Endothelial cell (in vitro differentiated cells): Measurements from ENCODE around the gene CCDC149. TPM values are rescaled to one million over a fixed set of nuclear protein-coding genes. Genes with fewer than 3 reads are reported as not detected.

Experiments
- DNase-seq: peaks from one replicate; pipeline ENCODE4 v3.0.0; 2021; ENCODE audit warnings: low spot score
- H3K27ac Mint-ChIP-seq: one replicate; pipeline ENCODE4 v1.8.0; 2021; ENCODE audit warnings: mixed read lengths, inconsistent platforms; ENCODE audit not compliant: unreplicated experiment
- H3K27me3 Mint-ChIP-seq: one replicate; pipeline ENCODE4 v1.8.0; 2021; ENCODE audit warnings: mild to moderate bottlenecking, moderate library complexity, mixed read lengths, inconsistent platforms; ENCODE audit not compliant: unreplicated experiment
- H3K36me3 Mint-ChIP-seq: one replicate; pipeline ENCODE4 v1.8.0; 2021; ENCODE audit warnings: mild to moderate bottlenecking, low read depth, mixed read lengths, inconsistent platforms; ENCODE audit not compliant: unreplicated experiment
- H3K4me1 Mint-ChIP-seq: one replicate; pipeline ENCODE4 v1.8.0; 2021; ENCODE audit warnings: mild to moderate bottlenecking, mixed read lengths, inconsistent platforms; ENCODE audit not compliant: unreplicated experiment
- H3K4me3 Mint-ChIP-seq: one replicate; pipeline ENCODE4 v1.8.0; 2021; ENCODE audit warnings: mild to moderate bottlenecking, mixed read lengths, inconsistent platforms; ENCODE audit not compliant: unreplicated experiment
- H3K9me3 Mint-ChIP-seq: one replicate; pipeline ENCODE4 v1.8.0; 2021; ENCODE audit warnings: mixed read lengths, inconsistent platforms; ENCODE audit not compliant: unreplicated experiment
- total RNA-seq: library from RNA; stranded (reverse); fragmentation: NEBNext Ultra II Directional; extraction: Animal tissue kit (Norgen Biotek cat#: 25700); gene quantifications from one replicate; pipeline ENCODE4 v1.2.1, GENCODE V29; 2021; ENCODE audit not compliant: unreplicated experiment
- TF ChIP-seq, protein P1 (sequence below): fragments of 200-600 bp; sonication (generic); IDR thresholded peaks from one replicate; pipeline ENCODE4 v1.5.0; 2021; ENCODE audit warnings: antibody characterized with exemption; ENCODE audit not compliant: unreplicated experiment

The CCDC149 gene
- total RNA-seq, 1 donor from 2014 or later: 4.0 TPM

DNA sequence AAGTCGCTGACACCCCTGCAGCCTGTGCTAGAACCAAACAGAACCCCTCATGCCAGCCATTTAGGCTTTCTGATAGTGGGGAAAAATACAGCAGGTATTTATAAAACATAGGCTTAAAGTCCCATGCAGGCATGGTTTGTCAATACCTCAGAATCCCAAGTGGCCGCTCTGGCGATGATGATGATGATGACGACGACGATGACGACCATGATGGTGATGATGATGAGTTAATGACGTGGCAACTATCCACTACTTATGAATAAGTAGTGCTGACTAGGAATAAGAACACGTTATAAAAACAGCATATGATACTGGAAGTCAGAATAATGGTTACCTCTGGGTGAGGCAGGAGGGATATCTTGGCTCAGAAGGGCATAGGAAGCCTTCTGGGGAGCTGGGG lies 18.0 kb downstream of the CCDC149 start:
- no peak overlapping the region for H3K4me3 Mint-ChIP-seq
- DNase-seq: no peak
- TF ChIP-seq, protein P1, sequence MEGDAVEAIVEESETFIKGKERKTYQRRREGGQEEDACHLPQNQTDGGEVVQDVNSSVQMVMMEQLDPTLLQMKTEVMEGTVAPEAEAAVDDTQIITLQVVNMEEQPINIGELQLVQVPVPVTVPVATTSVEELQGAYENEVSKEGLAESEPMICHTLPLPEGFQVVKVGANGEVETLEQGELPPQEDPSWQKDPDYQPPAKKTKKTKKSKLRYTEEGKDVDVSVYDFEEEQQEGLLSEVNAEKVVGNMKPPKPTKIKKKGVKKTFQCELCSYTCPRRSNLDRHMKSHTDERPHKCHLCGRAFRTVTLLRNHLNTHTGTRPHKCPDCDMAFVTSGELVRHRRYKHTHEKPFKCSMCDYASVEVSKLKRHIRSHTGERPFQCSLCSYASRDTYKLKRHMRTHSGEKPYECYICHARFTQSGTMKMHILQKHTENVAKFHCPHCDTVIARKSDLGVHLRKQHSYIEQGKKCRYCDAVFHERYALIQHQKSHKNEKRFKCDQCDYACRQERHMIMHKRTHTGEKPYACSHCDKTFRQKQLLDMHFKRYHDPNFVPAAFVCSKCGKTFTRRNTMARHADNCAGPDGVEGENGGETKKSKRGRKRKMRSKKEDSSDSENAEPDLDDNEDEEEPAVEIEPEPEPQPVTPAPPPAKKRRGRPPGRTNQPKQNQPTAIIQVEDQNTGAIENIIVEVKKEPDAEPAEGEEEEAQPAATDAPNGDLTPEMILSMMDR: no peak
- H3K27me3 Mint-ChIP-seq: no peaks in the 10 kb centered on the region
- no peaks in the 10 kb centered on the region for H3K36me3 Mint-ChIP-seq
- no peaks in the 10 kb centered on the region for H3K9me3 Mint-ChIP-seq
- H3K4me1 Mint-ChIP-seq: no peaks in the 10 kb centered on the region
- no peak overlapping the region for H3K27ac Mint-ChIP-seq

DNA sequence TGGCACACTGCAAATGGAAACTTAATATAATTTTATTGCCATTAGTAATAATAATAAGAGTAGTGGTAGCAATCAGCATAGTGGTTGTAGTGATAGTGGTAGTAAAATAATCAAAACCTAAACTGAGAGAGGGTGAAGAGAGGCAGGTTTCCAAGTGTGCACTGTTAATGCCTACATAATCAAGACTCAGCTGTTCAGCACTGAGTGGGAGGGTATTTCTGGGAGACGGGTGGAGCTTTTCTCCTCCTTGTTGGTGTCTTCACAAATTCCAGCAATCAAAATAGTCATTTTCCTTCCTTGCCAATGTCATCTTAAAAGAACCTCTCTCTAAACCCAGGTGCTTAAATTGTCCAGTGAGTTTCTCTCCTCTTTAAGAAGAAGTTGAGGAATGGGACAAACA lies 18.6 kb downstream of the CCDC149 start:
- TF ChIP-seq, protein P1: no peak
- no peak overlapping the region for H3K4me3 Mint-ChIP-seq
- no peaks in the 10 kb centered on the region for H3K27me3 Mint-ChIP-seq
- no peaks in the 10 kb centered on the region for H3K9me3 Mint-ChIP-seq
- no peak overlapping the region for H3K27ac Mint-ChIP-seq
- H3K4me1 Mint-ChIP-seq: no peaks in the 10 kb centered on the region
- no peaks in the 10 kb centered on the region for H3K36me3 Mint-ChIP-seq
- no peak for DNase-seq

DNA sequence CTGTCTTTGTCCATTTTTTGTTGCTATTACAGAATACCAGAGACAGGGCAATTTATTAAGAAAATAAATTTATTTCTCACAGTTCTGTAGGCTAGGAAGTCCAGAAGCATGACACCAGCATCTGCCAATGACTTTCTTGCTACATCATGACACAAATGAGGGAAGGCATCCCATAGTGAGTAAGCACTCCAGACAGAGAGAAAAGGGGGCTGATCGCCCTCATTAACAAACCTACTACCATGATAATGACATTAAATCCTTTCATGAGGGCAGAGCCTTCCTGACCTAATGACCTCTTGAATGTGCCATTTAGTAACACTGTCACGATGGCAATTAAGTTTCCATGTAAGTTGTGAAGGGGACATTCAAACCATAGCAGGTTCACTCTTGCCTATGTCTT lies 20.1 kb downstream of the CCDC149 start:
- Mint-ChIP-seq H3K27me3 (no peaks in the 10 kb centered on the region), H3K4me3 (no peak overlapping the region), H3K4me1 (no peaks in the 10 kb centered on the region), H3K36me3 (no peaks in the 10 kb centered on the region), H3K9me3 (no peaks in the 10 kb centered on the region), H3K27ac (no peak overlapping the region)
- TF ChIP-seq, protein P1: no peak
- DNase-seq: no peak

DNA sequence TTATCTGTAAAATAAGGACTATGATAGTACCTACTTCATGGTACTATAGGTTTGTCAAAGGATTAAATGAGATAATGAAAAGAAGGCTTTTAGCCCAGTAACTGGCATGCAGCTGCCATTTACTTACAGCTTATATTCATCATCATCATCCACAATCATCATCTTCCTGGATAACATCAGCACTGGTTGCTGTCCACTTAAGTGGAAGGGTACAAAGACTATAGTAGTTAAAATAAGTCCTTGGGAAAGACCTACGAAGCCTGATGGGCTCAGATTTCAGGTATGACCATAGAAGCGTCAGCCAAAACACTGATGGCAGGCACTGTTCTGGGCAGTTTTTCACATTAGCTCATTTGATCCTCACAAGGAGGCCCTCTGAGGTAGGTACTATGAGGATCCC lies 20.6 kb downstream of the CCDC149 start:
- Mint-ChIP-seq H3K4me1 (no peaks in the 10 kb centered on the region), H3K27ac (no peak overlapping the region), H3K4me3 (no peak overlapping the region), H3K9me3 (no peaks in the 10 kb centered on the region), H3K36me3 (no peaks in the 10 kb centered on the region), H3K27me3 (no peaks in the 10 kb centered on the region)
- DNase-seq: no peak
- TF ChIP-seq, protein P1: no peak

DNA sequence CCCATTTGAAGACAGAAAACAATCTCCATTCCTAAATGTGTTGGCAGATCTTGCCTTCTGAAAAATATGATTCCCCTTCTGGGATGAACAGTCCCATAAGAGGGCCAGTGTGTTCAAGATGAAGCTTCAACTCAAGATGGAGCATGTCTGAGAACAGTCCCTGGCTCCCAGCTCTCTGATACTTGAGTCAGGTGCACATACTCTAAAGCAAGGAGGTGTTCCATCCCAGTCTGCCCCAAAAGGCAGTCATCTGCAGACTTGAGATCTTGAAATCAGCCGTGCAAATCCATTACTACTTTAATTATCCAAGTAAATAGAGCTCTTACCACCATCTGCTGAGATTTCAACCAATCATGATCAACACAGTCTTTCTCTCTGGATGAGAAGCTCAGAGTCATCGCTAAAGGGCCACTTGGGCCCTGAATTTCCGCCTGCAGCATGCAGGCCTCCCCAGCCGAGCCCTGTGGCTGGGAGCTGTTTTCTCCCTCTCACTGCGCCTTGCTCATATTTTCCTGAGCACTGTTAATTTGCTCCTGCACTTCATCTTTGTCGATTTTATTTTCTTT lies 22.2 kb downstream of the CCDC149 start:
- Mint-ChIP-seq H3K4me1 (no peaks in the 10 kb centered on the region), H3K27me3 (no peaks in the 10 kb centered on the region), H3K9me3 (no peaks in the 10 kb centered on the region), H3K36me3 (no peaks in the 10 kb centered on the region), H3K27ac (no peak overlapping the region), H3K4me3 (no peak overlapping the region)
- TF ChIP-seq, protein P1: no peak
- DNase-seq: no peak
